Osteoblast (primary cell): ENCODE measurements around the gene BLOC1S6. TPM values are rescaled to one million over a fixed set of nuclear protein-coding genes. Genes with fewer than 3 reads are reported as not detected.
A peak's percentile ranks its signal among the peaks of the same experiment; 100 is the strongest.

ENCODE experiments used
- DNase-seq: peaks from one replicate; pipeline ENCODE4 v3.0.0; 2011; ENCODE audit warnings: low spot score, mixed read lengths; ENCODE audit not compliant: insufficient read length; ENCODE audit errors: missing footprints
- H2AFZ ChIP-seq: 2 replicates; pipeline ENCODE4 v1.6.0; 2011; ENCODE audit warnings: mild to moderate bottlenecking, low read length
- H3K27ac ChIP-seq: 2 replicates; pipeline ENCODE4 v1.5.1; 2011; ENCODE audit warnings: mild to moderate bottlenecking, low read depth, low read length, moderate library complexity
- H3K27me3 ChIP-seq: 2 replicates; pipeline ENCODE4 v1.6.0; 2012; ENCODE audit warnings: mild to moderate bottlenecking, control low read depth, inconsistent platforms, low read length, moderate library complexity; ENCODE audit not compliant: insufficient read depth
- H3K36me3 ChIP-seq: 2 replicates; pipeline ENCODE4 v1.5.1; 2011; ENCODE audit warnings: mild to moderate bottlenecking, low read length, control low read depth, moderate library complexity; ENCODE audit not compliant: insufficient read depth
- H3K4me1 ChIP-seq: 2 replicates; pipeline ENCODE4 v1.5.1; 2011; ENCODE audit warnings: mild to moderate bottlenecking, low read length, control low read depth, moderate library complexity; ENCODE audit not compliant: insufficient read depth
- H3K4me2 ChIP-seq: 2 replicates; pipeline ENCODE4 v1.6.0; 2011; ENCODE audit warnings: mild to moderate bottlenecking, low read length; ENCODE audit not compliant: insufficient read depth
- H3K4me3 ChIP-seq: fragments of 200-600 bp; sonication (generic); 3 replicates; pipeline ENCODE4 v1.5.1; 2012; ENCODE audit warnings: mild to moderate bottlenecking, low read length, inconsistent platforms; ENCODE audit not compliant: insufficient read depth
- H3K79me2 ChIP-seq: 2 replicates; pipeline ENCODE4 v1.6.0; 2012; ENCODE audit warnings: mild to moderate bottlenecking, low read length, control low read depth, inconsistent platforms; ENCODE audit not compliant: insufficient read depth
- H3K9me3 ChIP-seq: 2 replicates; pipeline ENCODE4 v1.5.1; 2011; ENCODE audit warnings: low read depth, low read length, control low read depth
- H4K20me1 ChIP-seq: 2 replicates; pipeline ENCODE4 v1.6.0; 2012; ENCODE audit warnings: mild to moderate bottlenecking, low read length, control low read depth; ENCODE audit not compliant: insufficient read depth
- total RNA-seq: library from RNA; depleted of rRNA; stranded (reverse); fragments of >200 nt; gene quantifications from 2 replicates; pipeline ENCODE4 v1.2.3, GENCODE V29; 2012
- TF ChIP-seq, protein P1 (sequence below): IDR thresholded peaks from 2 replicates; pipeline ENCODE4 v1.5.1; 2011; ENCODE audit warnings: mild to moderate bottlenecking, low read depth, low read length, moderate library complexity; ENCODE audit errors: extremely low read depth

The BLOC1S6 gene
- total RNA-seq, 1 donor = 103 TPM

GRCh38 chr15:45572617-45573016, 14.6 kb upstream of the BLOC1S6 start:
- H4K20me1 ChIP-seq = no peaks in the 10 kb centered on the region
- DNase-seq = no peak
- peaks cover 9% of the 10 kb centered on the region for H3K27me3 ChIP-seq
- H3K4me2 ChIP-seq = no peak overlapping the region
- TF ChIP-seq, protein P1, sequence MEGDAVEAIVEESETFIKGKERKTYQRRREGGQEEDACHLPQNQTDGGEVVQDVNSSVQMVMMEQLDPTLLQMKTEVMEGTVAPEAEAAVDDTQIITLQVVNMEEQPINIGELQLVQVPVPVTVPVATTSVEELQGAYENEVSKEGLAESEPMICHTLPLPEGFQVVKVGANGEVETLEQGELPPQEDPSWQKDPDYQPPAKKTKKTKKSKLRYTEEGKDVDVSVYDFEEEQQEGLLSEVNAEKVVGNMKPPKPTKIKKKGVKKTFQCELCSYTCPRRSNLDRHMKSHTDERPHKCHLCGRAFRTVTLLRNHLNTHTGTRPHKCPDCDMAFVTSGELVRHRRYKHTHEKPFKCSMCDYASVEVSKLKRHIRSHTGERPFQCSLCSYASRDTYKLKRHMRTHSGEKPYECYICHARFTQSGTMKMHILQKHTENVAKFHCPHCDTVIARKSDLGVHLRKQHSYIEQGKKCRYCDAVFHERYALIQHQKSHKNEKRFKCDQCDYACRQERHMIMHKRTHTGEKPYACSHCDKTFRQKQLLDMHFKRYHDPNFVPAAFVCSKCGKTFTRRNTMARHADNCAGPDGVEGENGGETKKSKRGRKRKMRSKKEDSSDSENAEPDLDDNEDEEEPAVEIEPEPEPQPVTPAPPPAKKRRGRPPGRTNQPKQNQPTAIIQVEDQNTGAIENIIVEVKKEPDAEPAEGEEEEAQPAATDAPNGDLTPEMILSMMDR = no peak
- no peaks in the 10 kb centered on the region for H3K9me3 ChIP-seq
- H3K4me3 ChIP-seq = no peak overlapping the region
- no peaks in the 10 kb centered on the region for H3K79me2 ChIP-seq
- no peaks in the 10 kb centered on the region for H3K4me1 ChIP-seq
- H3K36me3 ChIP-seq = no peaks in the 10 kb centered on the region
- no peak overlapping the region for H2AFZ ChIP-seq
- no peak overlapping the region for H3K27ac ChIP-seq

GRCh38 chr15:45573961-45574629, 13.1 kb upstream of the BLOC1S6 start:
- H2AFZ ChIP-seq = no peak overlapping the region
- no peak for DNase-seq
- no peaks in the 10 kb centered on the region for H3K36me3 ChIP-seq
- no peak overlapping the region for H3K27ac ChIP-seq
- H3K9me3 ChIP-seq = no peaks in the 10 kb centered on the region
- H3K79me2 ChIP-seq = no peaks in the 10 kb centered on the region
- no peaks in the 10 kb centered on the region for H3K4me1 ChIP-seq
- H4K20me1 ChIP-seq = no peaks in the 10 kb centered on the region
- no peak overlapping the region for H3K4me2 ChIP-seq
- TF ChIP-seq, protein P1 = peak; percentile 39
- peaks cover 9% of the 10 kb centered on the region for H3K27me3 ChIP-seq
- no peak overlapping the region for H3K4me3 ChIP-seq

DNA sequence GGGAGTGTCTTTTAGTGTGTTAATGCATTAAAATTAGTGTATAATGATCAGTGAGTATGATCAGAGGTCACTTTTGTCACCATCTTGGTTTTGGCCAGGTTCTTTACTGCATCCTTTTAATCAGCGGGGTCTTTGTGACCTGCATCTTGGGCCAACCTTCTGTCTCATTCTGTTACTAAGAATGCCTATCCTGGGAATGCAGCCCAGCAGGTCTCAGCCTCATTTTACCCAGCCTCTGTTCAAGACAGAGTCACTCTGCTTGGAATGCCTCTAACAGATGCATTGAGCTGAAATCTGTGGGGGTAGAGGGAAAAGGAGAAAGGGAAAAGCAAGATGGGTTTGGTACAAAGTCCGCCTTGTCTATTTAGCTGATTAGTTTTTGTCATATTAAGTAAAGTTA, 5.3 kb upstream of the BLOC1S6 start:
- Histone ChIP-seq H3K9me3 (no peaks in the 10 kb centered on the region), H3K36me3 (no peaks in the 10 kb centered on the region), H4K20me1 (no peaks in the 10 kb centered on the region), H3K79me2 (no peaks in the 10 kb centered on the region), H3K27me3 (no peaks in the 10 kb centered on the region), H2AFZ (no peak overlapping the region), H3K4me2 (no peak overlapping the region), H3K4me3 (no peak overlapping the region), H3K27ac (no peak overlapping the region), H3K4me1 (peaks cover 10% of the 10 kb centered on the region)
- TF ChIP-seq, protein P1 = no peak
- DNase-seq = no peak

- no peaks in the 10 kb centered on the region for H3K27me3 ChIP-seq
- TF ChIP-seq, protein P1 = no peak
Measured at GRCh38 chr15:45583731-45584639, 3.2 kb upstream of the BLOC1S6 start.

More at GRCh38 chr15:45583731-45584639, 3.2 kb upstream of the BLOC1S6 start:
- Histone ChIP-seq H3K36me3 (no peaks in the 10 kb centered on the region), H3K4me1 (peaks cover 21% of the 10 kb centered on the region), H3K27ac (no peak overlapping the region), H3K4me3 (no peak overlapping the region), H3K4me2 (no peak overlapping the region), H3K9me3 (no peaks in the 10 kb centered on the region), H4K20me1 (peaks cover 3% of the 10 kb centered on the region), H2AFZ (no peak overlapping the region), H3K79me2 (peaks cover 14% of the 10 kb centered on the region)
- DNase-seq = no peak
